Hindlimb muscle (tissue), 1 donor: ENCODE data around the gene NHLRC4. TPM values are rescaled to one million over a fixed set of nuclear protein-coding genes. Genes with fewer than 3 reads are reported as not detected.
"Not testable (repeated sequence)": the region's sequence is repeated elsewhere in the genome, so short reads cannot be mapped to it uniquely, and the experiment has no call there.

Experiments
- DNase-seq: peaks from one replicate; pipeline ENCODE4 v3.0.0-alpha.2; 2013
- polyA plus RNA-seq: library from polyadenylated mRNA; unstranded; fragments of 120-200 nt; gene quantifications from one replicate; pipeline ENCODE4 v1.2.1, GENCODE V29; 2013; ENCODE audit not compliant: insufficient read length

NHLRC4 gene
- polyA plus RNA-seq, 1 donor = 1.4 TPM

- no peak for DNase-seq
These were observed 17.2 kb downstream of the NHLRC4 start for GRCh38 chr16:583815-584591.

GRCh38 chr16:585351-585750 lies 18.5 kb downstream of the NHLRC4 start:
- no peak for DNase-seq

GRCh38 chr16:586047-586644 lies 19.3 kb downstream of the NHLRC4 start:
- DNase-seq = no peak

GRCh38 chr16:586645-587590 lies 20.1 kb downstream of the NHLRC4 start:
- no peak for DNase-seq

- DNase-seq = no peak
These were observed 21.8 kb downstream of the NHLRC4 start for GRCh38 chr16:588639-588888.

- peak; percentile 98 for DNase-seq
These were observed 22.3 kb downstream of the NHLRC4 start for GRCh38 chr16:588889-589657.

- DNase-seq = peak; percentile 99
These were observed 22.9 kb downstream of the NHLRC4 start, which contains the start of gene RAB40C for GRCh38 chr16:589658-590187. Gene RAB40C, plus strand, starts transcription at chr16:590066. Its CDS starts 226 bp downstream, at chr16:590292.

- peak; percentile 59 for DNase-seq
These were observed 23.5 kb downstream of the NHLRC4 start for GRCh38 chr16:590188-590814.

- DNase-seq = no peak
These were observed 24.0 kb downstream of the NHLRC4 start for GRCh38 chr16:590815-591200.

GRCh38 chr16:591231-591630 lies 24.4 kb downstream of the NHLRC4 start:
- DNase-seq = no peak

GRCh38 chr16:591892-592517 lies 25.2 kb downstream of the NHLRC4 start:
- DNase-seq = no peak

GRCh38 chr16:592518-593306 lies 25.9 kb downstream of the NHLRC4 start:
- DNase-seq = no peak

GRCh38 chr16:593406-593805 lies 26.6 kb downstream of the NHLRC4 start:
- DNase-seq = no peak

GRCh38 chr16:593807-594206 lies 27.0 kb downstream of the NHLRC4 start:
- DNase-seq = no peak

GRCh38 chr16:595094-595528 lies 28.3 kb downstream of the NHLRC4 start:
- DNase-seq = no peak

- DNase-seq = no peak
These were observed 29.3 kb downstream of the NHLRC4 start for GRCh38 chr16:595942-596735.

GRCh38 chr16:596736-597060 lies 29.9 kb downstream of the NHLRC4 start:
- no peak for DNase-seq

- DNase-seq = not testable (repeated sequence)
These were observed 30.9 kb downstream of the NHLRC4 start for GRCh38 chr16:597655-598054.
